GM19240 (cell line): Measurements from ENCODE around the gene BAX.

Source experiments
- DNase-seq: peaks from one replicate; pipeline ENCODE4 v3.0.0; 2011; ENCODE audit warnings: low spot score; ENCODE audit not compliant: insufficient read length

The BAX gene

DNA sequence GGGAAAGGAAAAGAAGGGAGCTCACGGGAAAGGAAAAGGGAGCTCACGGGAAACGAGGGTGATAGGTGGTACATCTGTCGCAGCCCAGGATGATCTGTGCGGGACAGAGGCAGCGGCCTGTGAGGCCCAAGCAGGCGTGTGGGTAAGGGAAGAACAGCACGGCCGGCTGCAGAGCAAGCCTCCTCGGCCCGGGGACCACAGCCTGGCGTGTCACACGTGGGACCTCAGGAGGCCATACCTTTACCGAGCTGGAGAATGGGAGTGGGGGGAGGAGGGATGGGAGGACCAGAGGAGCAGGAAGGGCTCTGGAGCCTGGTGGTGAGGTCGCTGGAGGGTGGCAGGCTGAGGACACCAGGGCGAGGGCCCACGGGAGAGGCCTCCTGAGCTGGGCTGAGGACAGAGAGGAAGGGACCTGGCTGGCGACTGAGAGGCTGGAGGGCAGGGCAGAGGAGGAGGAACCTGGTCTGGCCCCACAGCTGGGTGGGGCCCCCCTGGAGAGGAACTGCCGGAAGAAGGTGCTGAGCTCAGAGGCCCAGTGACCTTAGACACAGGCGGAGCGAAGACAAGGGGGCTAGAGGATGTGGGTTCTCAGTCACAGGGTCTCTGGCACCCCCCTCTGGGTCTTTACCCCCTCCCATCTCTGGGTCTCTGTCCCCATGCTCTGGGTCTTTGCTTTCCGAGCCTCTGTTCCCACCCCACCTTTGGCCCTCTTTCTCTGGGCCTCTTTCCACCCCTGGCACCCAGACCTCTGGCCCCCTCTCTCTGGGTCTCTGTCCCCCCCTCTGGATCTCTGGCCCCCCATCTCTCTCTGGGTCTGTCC, 7.6 kb downstream of the BAX start:
- DNase-seq = peak; percentile 63

DNA sequence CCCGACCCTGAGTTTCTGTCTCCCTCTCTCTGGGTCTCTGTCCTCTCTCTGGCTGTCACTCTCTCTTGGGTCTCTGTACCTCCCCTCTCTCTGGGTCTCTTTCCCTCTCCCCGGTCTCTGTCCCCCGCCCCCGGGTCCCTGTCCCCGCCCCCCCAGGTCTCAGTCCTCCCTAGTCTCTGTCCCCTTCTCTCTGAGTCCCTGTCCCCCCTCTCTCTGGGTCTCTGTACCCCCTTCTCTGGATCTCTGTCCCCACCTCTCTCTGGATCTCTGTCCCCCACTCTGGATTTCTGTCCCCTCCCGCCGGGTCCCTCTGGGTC, 8.1 kb downstream of the BAX start:
- no peak for DNase-seq

DNA sequence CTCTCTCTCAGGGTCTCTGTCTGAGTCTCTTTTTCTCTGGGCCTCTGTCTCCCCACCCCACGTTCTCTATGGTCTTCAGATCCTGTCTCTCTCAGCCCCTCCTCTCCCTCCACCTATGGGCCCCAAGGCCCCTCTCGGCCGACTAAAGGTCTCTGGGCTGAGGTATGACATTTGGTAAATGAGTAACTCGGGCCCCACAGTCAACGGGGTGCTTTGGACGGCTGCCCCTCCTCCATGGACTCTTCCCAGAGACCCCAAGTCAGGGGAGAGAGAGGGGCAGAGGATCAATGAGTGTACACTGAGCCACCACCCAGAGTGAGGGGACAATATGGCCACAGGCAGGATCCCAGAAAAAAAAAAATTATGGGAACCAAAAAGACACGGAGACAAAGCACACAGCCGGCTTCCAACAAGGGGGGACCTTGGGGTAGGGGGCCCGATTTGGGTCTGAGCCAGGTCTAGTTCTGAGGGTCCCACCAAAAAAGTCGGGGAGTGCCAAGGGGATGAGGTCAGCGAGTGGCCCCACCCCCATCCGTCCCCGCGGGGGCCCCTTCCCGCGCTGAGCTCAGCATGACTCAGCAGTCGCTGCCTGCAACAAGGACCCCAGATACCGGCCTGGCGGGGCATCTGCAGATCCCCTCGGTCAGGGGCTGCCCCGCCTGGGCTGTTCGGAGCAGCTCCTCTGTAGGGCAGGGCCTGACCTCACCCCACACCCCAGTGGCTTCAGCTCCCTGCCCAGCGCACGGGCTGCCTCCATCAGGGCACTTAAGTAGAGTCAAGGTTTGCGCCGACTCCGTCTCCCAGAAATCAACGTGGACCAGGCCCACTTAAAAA, 8.9 kb downstream of the BAX start:
- DNase-seq = peak; percentile 38

DNA sequence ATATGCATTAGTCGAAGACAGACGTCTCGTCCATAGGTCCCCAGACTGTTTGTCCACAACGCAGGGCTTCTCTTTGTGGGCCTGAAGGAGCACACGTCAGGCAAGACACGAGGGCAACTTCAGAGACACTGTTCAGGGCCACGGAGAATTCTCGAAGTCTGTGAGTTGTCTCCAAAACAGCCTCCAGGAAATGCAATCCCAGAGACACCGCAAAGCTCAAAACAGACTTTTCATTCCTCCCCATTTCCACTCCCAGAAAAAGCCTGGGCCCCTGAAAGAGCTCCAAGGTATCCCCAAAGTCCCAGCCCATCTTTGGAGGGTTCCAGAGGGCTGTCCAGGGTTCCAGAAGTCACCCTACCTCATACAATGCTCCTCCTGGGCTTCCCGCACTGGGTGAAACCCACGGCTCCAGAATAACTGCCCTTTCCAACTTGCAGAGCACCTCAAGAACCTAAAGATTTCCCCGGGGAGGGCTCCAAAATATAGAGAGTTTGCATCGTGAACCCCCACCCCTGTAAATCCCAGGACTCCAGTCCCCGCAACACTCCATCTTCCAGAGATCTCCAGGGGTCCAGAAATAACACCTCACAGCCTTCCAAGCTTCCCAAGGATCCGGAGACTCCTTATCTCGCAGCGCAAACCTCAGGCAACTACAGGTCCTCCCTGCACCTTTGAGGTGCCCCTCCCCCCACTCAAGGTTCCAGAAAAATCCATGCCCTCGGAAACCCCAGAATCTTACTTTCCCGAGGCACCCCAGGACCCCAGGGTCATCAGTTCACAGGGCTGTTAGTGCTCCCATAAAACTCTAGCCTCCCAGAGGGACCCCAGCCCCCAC, 9.7 kb downstream of the BAX start:
- no peak for DNase-seq

DNA sequence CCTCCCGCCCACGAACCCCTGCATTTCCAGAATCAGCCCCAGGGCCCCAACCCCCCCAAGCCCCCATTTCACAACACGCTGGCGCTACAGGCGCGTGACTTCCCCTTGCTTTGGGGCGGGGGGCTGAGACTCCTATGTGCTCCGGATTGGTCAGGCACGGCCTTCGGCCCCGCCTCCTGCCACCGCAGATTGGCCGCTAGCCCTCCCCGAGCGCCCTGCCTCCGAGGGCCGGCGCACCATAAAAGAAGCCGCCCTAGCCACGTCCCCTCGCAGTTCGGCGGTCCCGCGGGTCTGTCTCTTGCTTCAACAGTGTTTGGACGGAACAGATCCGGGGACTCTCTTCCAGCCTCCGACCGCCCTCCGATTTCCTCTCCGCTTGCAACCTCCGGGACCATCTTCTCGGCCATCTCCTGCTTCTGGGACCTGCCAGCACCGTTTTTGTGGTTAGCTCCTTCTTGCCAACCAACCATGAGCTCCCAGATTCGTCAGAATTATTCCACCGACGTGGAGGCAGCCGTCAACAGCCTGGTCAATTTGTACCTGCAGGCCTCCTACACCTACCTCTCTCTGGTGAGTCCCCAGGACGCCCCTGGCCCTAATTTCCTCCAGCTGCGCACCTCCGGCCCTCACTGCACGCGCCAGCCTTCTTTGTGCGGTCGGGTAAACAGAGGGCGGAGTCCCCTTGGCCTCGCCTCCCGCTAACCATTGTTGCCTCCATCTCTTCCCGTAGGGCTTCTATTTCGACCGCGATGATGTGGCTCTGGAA, 10.5 kb downstream of the BAX start, which contains the start of gene FTL:
TSS of gene FTL (plus strand) at position 270 of the 766 bp plus-strand sequence. CDS start at position 469, 199 bp downstream.
- DNase-seq = peak; percentile 90

DNA sequence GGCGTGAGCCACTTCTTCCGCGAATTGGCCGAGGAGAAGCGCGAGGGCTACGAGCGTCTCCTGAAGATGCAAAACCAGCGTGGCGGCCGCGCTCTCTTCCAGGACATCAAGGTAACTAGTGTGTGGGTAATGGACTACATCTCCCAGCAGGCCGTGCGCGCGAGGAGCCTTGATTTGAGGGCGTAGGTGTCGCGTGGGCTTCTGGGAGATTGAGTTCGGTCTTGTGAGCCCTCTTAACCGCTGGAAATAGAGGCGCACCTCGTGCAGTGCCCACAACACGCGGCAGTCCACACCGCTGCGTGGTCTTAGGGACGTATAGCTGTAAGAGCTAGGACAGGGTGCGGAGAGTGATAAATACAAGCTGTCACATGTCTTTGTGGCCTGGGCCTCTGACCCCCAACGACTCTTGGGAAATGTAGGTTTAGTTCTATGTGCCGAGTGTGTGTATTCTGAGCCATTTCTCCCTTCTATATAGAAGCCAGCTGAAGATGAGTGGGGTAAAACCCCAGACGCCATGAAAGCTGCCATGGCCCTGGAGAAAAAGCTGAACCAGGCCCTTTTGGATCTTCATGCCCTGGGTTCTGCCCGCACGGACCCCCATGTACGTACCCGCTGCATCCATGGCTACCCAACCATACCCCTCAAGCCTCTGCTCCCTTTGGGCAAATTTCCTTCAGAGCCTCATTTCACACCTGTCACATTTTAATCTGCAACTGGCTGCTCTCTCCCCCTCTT, 11.3 kb downstream of the BAX start:
- DNase-seq = peak; percentile 53

DNA sequence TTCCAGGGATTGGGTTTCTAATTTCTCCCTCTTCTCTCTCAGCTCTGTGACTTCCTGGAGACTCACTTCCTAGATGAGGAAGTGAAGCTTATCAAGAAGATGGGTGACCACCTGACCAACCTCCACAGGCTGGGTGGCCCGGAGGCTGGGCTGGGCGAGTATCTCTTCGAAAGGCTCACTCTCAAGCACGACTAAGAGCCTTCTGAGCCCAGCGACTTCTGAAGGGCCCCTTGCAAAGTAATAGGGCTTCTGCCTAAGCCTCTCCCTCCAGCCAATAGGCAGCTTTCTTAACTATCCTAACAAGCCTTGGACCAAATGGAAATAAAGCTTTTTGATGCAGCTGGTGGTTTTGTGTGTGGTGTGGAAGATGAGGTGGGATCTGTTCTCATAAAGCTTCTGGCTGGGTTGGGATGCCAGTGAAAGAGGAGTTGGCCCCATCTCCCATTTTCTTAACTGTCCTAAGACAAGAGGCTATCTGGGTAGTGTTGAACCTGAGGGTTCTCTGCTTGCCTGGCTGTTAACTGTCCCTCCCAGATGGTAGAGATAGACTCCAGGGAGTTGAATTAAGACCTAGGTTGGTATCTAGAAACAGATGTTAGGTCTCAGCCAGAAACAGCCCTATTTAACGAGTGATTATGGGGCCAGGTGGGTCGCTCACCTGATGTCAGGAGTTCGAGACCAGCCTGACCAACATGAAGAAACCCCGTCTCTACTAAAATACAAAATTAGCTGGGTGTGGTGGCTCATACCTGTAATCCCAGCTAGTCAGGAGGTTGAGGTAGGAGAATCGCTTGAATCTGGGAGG, 12.1 kb downstream of the BAX start:
- no peak for DNase-seq

DNA sequence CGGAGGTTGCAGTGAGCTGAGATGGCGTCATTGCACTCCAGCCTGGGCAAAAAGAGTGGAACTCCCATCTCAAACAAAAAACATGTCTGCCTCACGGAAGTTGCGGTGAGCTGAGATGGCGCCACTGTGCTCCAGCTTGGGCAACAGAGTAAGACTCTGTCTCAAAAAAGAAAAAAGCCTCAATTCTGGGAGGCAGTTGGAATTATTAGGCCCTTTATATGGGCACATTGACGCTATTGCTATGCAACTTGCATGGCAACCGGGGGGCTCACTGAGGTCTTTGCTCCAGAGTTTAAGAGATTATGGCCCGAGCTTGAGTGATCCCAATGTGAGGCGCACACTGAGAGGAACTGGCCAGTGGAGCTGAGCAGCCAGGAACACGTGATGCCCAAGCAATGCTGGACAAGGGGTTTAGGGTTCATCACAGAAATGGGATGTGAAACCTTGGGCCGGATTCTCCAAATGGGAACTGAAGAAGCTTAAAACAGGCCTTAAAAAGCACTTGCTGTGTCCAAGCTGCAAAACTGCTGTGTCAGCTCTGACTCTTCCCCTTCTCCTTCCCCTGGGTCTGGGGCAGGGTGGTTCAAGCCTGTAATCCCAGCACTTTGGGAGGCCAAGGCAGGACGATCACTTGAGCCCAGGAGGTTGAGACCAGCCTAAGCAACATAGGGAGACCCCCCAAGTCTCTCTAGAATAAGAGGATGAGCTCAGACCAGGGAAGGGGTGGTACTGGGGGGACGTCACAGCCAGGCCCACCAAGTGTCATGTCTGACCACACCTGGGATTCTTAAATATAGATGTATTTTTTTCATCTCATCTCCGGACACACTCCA, 12.9 kb downstream of the BAX start:
- DNase-seq = no peak

DNA sequence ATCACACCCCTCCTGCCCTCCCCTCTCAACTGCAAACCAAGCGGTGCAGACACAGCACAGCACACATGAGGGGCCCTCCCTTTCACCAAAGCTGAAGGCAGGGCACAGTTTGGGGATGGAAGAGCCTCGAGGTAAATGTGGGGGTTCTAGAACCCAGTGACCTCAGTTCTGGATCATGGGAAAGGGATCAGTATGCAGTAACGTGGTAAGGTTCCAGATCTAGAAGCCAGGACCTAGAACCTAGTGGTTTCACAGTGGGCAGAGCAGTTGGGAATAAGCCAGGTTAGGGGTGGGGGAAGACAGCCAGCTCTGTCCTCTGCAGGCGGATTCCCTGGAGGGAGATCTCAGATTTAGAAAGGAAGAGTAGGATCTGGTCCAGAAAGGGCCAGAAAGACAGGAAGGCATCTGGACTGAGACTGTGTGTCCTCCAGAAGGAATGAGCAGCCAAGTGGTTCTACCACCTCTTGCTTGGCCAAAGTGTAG, 13.5 kb downstream of the BAX start:
- DNase-seq = no peak

DNA sequence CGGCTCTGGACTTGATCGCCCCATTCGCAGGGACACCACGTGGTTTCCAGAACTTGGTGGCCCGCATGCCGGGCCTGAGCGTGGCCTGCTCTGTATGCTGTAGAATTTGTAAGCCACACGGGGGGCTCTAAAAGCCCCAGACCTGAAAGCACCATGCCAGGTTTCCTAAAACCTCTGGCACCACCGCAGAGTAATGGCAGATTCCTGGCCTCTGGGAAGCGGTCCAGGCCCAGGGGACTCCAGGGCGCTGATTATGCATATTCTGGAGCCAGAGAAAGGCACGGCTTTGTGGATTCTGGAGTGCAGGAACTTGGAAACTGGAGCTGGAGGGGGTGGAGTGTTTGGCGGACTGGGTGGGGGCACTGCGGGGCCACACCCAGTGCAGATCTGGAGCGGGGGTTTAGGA, 14.1 kb downstream of the BAX start:
- DNase-seq = no peak

DNA sequence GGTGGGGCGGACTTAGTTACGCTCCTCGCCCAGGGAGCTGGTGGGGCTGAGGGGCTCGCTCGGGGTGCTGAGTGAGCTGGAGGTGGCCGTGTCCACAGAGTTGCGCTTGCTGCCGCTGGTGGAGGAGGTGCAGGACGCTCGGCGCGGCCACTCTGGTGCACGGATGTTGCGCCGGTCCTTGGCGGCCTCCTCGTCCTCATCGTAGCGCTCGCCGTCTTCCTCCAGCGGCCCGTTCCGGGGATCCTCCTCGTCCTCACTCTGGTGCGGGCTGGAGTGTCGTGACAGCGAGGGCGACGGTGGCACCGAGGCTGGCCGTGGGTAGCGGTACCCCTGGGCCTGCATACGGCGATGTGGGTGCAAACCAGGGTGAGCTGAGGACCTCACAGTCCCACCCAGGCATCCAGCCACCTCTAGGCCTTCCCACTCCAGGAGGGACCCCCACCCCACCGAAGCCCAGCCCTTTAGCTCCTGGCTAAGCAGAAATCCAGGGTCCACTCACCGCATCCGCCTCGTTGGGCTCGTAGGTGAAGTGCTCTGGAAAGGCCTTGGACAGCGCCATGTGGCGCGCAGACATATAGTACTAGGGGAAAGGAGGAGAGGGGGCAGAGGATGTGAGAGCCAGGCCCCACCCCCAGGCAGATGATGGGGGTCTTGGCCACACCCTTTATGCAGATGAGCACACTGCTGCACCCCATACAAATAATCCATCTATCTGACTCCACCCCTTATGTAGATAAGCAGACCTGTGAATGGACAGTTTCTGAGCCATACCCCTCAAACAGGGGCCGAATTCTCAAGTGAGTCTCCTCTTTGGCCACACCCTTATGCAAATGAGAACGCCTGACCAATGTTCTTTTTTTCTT, 14.8 kb downstream of the BAX start:
- no peak for DNase-seq

DNA sequence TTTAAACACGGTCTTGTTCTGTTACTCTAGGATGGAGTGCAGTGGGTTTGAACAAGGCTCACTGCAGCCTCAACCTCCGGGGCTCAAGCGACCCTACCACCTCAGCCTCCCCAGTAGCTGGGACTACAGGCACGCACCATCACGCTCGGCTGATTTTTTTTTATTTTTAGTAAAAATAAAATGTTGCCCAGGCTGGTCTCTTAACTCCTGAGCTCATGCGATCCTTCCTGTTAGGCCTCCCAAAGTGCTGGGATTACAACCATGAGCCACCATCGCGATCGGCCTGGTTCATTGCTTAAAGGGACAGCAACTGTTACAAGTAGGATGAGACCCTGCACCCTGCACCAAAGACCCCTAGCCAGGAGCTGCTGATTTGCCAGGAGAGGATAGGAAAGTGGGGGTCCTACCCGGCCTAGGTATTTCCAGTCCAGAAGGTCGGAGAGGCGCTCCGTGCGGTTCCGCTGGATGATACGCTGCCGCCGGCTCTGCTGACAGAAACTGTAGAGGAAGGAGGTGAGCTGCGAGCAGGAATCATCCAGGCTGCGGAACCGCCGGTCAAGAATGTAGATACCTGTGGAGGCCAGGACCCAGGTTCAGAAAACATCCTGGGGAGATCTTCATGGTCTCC, 15.6 kb downstream of the BAX start:
- no peak for DNase-seq

DNA sequence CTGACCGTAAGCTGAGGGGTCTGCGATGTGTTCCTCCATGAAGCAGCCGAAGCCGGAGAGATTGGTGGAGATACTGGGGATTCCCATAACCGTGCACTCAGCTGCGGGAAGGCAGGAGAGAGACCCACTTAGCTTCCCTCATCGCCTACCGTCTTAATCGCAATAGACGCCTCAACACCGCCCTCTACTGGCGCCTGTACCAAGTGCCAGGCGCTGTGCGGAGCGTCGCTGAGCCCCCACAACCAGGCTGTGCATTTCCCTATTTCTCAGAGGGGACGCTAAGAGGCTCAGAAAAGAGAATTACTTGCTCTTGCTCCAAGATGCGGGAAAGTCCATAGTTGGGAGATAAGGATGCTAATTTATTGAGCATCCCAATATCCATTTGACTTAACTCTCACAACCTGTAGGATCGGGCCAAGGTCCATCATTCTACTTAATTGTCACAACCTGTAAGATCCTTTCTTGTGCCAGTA, 16.3 kb downstream of the BAX start:
- no peak for DNase-seq

DNA sequence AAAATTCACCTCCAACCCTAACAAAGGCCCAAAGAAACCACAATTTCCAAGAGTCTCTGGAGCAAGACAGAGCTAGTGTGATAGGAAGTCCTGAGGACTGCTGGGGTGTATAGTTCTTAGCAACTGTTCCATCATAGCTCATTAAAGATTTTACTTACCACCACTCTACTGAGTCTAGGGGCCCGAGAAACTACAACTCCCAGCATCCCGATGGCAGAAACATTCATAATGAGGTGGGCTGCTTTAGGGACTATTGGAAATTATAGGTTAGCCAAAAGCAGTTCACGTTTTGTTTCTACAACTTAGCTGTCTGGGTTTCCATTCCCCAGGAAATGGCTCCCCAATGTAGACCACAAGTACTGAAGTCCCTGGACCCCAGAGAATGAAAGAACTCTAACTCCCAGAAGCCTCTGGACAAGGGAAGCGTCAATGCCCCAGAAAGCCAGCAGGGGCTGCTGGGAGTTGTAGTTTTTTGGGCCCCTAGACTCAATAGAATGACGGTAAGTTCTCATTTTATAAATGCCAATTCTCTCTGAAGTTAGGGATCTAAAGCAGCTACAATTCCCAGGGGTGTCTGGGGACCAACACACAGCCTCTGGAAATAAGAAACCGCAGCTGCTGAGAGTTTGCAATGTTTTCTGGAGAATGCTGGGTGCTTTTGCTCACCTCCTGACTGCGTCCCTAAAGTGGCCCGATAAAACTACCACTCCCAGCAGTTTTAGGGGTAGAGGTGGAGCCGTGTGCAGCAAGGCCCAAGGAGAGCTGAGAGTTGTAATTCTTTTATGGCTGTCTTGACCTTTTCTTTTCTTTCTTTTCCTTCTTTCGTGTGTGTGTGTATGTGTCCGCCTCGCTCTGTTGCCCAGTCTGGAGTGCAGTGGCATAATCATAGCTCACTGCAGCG, 21.5 kb downstream of the BAX start:
- no peak for DNase-seq

DNA sequence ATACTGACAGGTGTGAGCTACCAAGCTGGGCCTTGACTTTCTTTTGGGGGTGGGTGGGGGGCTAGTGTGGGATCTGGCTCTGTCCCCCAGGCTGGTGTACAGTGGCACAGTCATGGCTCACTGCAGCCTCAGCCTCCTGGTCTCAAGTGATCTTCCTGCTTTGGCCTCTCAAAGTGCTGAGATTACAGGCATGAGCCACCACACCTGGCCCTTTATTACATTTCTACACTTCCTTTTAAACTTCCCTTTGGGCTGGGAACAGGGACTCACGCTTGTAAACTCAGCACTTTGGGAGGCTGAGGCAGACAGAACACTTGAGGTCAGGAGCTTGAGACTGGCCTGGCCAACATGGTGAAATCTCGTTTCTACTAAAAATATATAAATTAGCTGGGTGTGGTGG, 22.4 kb downstream of the BAX start:
- no peak for DNase-seq

DNA sequence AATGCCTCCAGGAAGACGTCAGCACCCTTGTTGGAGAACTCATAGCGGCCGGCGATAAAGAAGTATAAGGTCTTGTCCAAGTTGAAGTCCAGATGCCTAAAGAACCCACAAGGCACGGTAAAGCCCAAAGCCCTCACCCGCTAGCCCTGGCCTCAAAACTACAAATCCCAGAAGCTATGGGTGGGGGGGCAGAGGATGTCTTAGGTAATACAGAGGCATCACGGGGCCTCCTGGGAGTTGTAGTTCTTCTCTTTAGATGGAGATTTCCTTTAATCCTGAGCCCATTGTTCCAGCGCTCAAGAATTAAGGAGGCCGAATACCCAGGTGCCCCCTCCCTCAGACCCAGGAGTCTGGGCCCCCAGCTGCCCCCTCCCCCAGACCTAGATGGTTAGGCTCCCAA, 27.6 kb downstream of the BAX start:
- DNase-seq = no peak
